GM19025 (cell line): ENCODE measurements around the gene IGF1R.
A peak's percentile ranks its signal among the peaks of the same experiment; 100 is the strongest.
"Not testable (repeated sequence)": the region's sequence is repeated elsewhere in the genome, so short reads cannot be mapped to it uniquely, and the experiment has no call there.

ENCODE experiments used
- ATAC-seq: cut with Tn5 transposase; IDR thresholded peaks from one replicate; pipeline ENCODE4 v1.9.1; 2021; ENCODE audit warnings: mild to moderate bottlenecking, low read depth, moderate library complexity; ENCODE audit not compliant: unreplicated experiment

The IGF1R gene

GRCh38 chr15:98950248-98950647 is 301.9 kb downstream of the IGF1R start:
- ATAC-seq: no peak

- ATAC-seq: no peak
Measured at GRCh38 chr15:98951004-98951403, 302.7 kb downstream of the IGF1R start.

GRCh38 chr15:98951493-98952320 is 303.4 kb downstream of the IGF1R start:
- no peak for ATAC-seq

- peak; percentile 90 for ATAC-seq
Measured at GRCh38 chr15:98952381-98952803, 304.1 kb downstream of the IGF1R start.

GRCh38 chr15:98953000-98953787 is 304.9 kb downstream of the IGF1R start:
- ATAC-seq: peak; percentile 30

GRCh38 chr15:98953968-98954367 is 305.6 kb downstream of the IGF1R start:
- no peak for ATAC-seq

GRCh38 chr15:98954411-98954810 is 306.1 kb downstream of the IGF1R start:
- ATAC-seq: no peak

- ATAC-seq: no peak
Measured at GRCh38 chr15:98955331-98955730, 307.0 kb downstream of the IGF1R start.

GRCh38 chr15:98955961-98956723 is 307.8 kb downstream of the IGF1R start:
- ATAC-seq: no peak

GRCh38 chr15:98956796-98957553 is 308.6 kb downstream of the IGF1R start:
- no peak for ATAC-seq

- no peak for ATAC-seq
Measured at GRCh38 chr15:98957655-98958054, 309.3 kb downstream of the IGF1R start.

- no peak for ATAC-seq
Measured at GRCh38 chr15:98958076-98958475, 309.7 kb downstream of the IGF1R start.

- ATAC-seq: no peak
Measured at GRCh38 chr15:98958918-98959639, 310.7 kb downstream of the IGF1R start.

- ATAC-seq: no peak
Measured at GRCh38 chr15:98959640-98960007, 311.3 kb downstream of the IGF1R start.

GRCh38 chr15:98960555-98961050 is 312.3 kb downstream of the IGF1R start:
- no peak for ATAC-seq

- ATAC-seq: no peak
Measured at GRCh38 chr15:98963444-98963843, 315.1 kb downstream of the IGF1R start.

GRCh38 chr15:98964466-98965133 is 316.3 kb downstream of the IGF1R start:
- no peak for ATAC-seq

- not testable (repeated sequence) for ATAC-seq
Measured at GRCh38 chr15:98965134-98965491, 316.8 kb downstream of the IGF1R start.

GRCh38 chr15:98965597-98965996 is 317.3 kb downstream of the IGF1R start:
- no peak for ATAC-seq
